Thymus (tissue), 11 donors: ENCODE data around the gene TAGLN2. TPM values are rescaled to one million over a fixed set of nuclear protein-coding genes. Genes with fewer than 3 reads are reported as not detected.

ENCODE experiments used
- DNase-seq, 9 donors: peaks; one replicate each; pipeline ENCODE4 v3.0.0-alpha.2; 2013; ENCODE audit warnings: low spot score in 9 of 9, low read depth in 6 of 9, missing footprints in 1 of 9
- H3K27ac ChIP-seq, 2 donors: one replicate each; pipeline ENCODE4 v1.5.1; 2013; ENCODE audit warnings: control low read depth in 1 of 2, low read depth in 1 of 2, low read length in 1 of 2, mild to moderate bottlenecking in 1 of 2, moderate library complexity in 1 of 2
- H3K27me3 ChIP-seq, 2 donors: one replicate each; pipeline ENCODE4 v1.5.1; 2013; ENCODE audit warnings: low read length in 1 of 2; ENCODE audit not compliant: control insufficient read depth in 2 of 2, insufficient read depth in 1 of 2
- H3K36me3 ChIP-seq, 2 donors: one replicate each; pipeline ENCODE4 v1.5.1; 2013; ENCODE audit warnings: low read length in 1 of 2, mild to moderate bottlenecking in 1 of 2, moderate library complexity in 1 of 2; ENCODE audit not compliant: control insufficient read depth in 2 of 2, insufficient read depth in 2 of 2
- H3K4me1 ChIP-seq, 2 donors: one replicate each; pipeline ENCODE4 v1.5.1; 2013; ENCODE audit warnings: low read length in 2 of 2; ENCODE audit not compliant: control insufficient read depth in 2 of 2, insufficient read depth in 2 of 2
- H3K4me3 ChIP-seq, 2 donors: one replicate each; pipeline ENCODE4 v1.5.1; 2013; ENCODE audit warnings: low read length in 2 of 2, control low read depth in 1 of 2, mild to moderate bottlenecking in 1 of 2
- H3K9me3 ChIP-seq, 2 donors: one replicate each; pipeline ENCODE4 v1.5.1; 2013; ENCODE audit warnings: low read length in 1 of 2, mild to moderate bottlenecking in 1 of 2; ENCODE audit not compliant: control insufficient read depth in 2 of 2, insufficient read depth in 1 of 2
- WGBS: extraction: QIAGEN DNeasy Blood & Tissue Kit; methylation state at CpG from one replicate; pipeline ENCODE4 v1.1.7; 2013; 5-methylcytosine and 5-hydroxymethylcytosine counted together
- polyA plus RNA-seq: library from polyadenylated mRNA; stranded (reverse); fragments of 200-250 nt; gene quantifications from one replicate; pipeline ENCODE4 v1.2.3, GENCODE V29; 2013
- total RNA-seq: library from RNA; stranded (reverse); fragments of 120-200 nt; gene quantifications from one replicate; pipeline ENCODE4 v1.2.4, GENCODE V29; 2013
- donor health status: healthy.

Gene TAGLN2
- total and polyA plus RNA-seq, 2 donors, result 172 to 429 TPM

GRCh38 chr1:159895286-159895685 is 30.0 kb downstream of the TAGLN2 start:
- Histone ChIP-seq H3K9me3 (no peaks in the 10 kb centered on the region), H3K27ac (no peak overlapping the region), H3K27me3 (no peaks in the 10 kb centered on the region), H3K4me3 (no peak overlapping the region), H3K36me3 (no peaks in the 10 kb centered on the region), H3K4me1 (peaks cover 0 to 7% of the 10 kb centered on the region in 2 donors)
- DNase-seq, result no peak
- WGBS, result 97% methylated on average over 3 of the region's 3 CpGs

GRCh38 chr1:159892944-159893343 is 32.4 kb downstream of the TAGLN2 start:
- Histone ChIP-seq H3K36me3 (no peaks in the 10 kb centered on the region), H3K27ac (no peak overlapping the region)
- 91% methylated on average over 5 of the region's 5 CpGs for WGBS

GRCh38 chr1:159891275-159892157 is 33.8 kb downstream of the TAGLN2 start:
- no peaks in the 10 kb centered on the region for H3K36me3 ChIP-seq
- 58% methylated on average over 7 of the region's 7 CpGs for WGBS
- H3K27ac ChIP-seq, result no peak overlapping the region
- H3K27me3 ChIP-seq, result no peaks in the 10 kb centered on the region
- no peak overlapping the region for H3K4me3 ChIP-seq
- H3K9me3 ChIP-seq, result no peaks in the 10 kb centered on the region
- peaks cover 0 to 11% of the 10 kb centered on the region in 2 donors for H3K4me1 ChIP-seq
- DNase-seq, result peak in 7 of 9 donors; percentile 41 to 76 (median 56)

More at GRCh38 chr1:159892944-159893343, 32.4 kb downstream of the TAGLN2 start:
- Histone ChIP-seq H3K27me3 (no peaks in the 10 kb centered on the region), H3K9me3 (no peaks in the 10 kb centered on the region), H3K4me1 (peaks cover 0 to 11% of the 10 kb centered on the region in 2 donors), H3K4me3 (no peak overlapping the region)
- DNase-seq, result peak in 2 of 9 donors; percentile 44 to 57

- Histone ChIP-seq H3K27me3 (no peaks in the 10 kb centered on the region), H3K27ac (no peak overlapping the region), H3K4me1 (peaks cover 0 to 11% of the 10 kb centered on the region in 2 donors), H3K4me3 (no peak overlapping the region), H3K36me3 (no peaks in the 10 kb centered on the region), H3K9me3 (no peaks in the 10 kb centered on the region)
- DNase-seq, result no peak
- 88% methylated on average over 8 of the region's 8 CpGs for WGBS
Measured at GRCh38 chr1:159890390-159890789, 34.9 kb downstream of the TAGLN2 start.

GRCh38 chr1:159889821-159890252 is 35.5 kb downstream of the TAGLN2 start:
- WGBS, result 61% methylated on average over 2 of the region's 2 CpGs
- Histone ChIP-seq H3K4me3 (no peak overlapping the region), H3K9me3 (no peaks in the 10 kb centered on the region)

GRCh38 chr1:159889202-159889601 is 36.1 kb downstream of the TAGLN2 start:
- 96% methylated on average over 4 of the region's 4 CpGs for WGBS
- H3K27ac ChIP-seq, result no peak overlapping the region
- DNase-seq, result no peak

More at GRCh38 chr1:159889821-159890252, 35.5 kb downstream of the TAGLN2 start:
- H3K27ac ChIP-seq, result no peak overlapping the region
- H3K27me3 ChIP-seq, result no peaks in the 10 kb centered on the region
- DNase-seq, result no peak
- H3K4me1 ChIP-seq, result peaks cover 0 to 11% of the 10 kb centered on the region in 2 donors
- H3K36me3 ChIP-seq, result no peaks in the 10 kb centered on the region

GRCh38 chr1:159884296-159884695 is 41.0 kb downstream of the TAGLN2 start:
- no peak for DNase-seq
- H3K9me3 ChIP-seq, result no peaks in the 10 kb centered on the region
- no peaks in the 10 kb centered on the region for H3K27me3 ChIP-seq
- WGBS, result 91% methylated on average over 8 of the region's 8 CpGs
- peaks cover 0 to 1% of the 10 kb centered on the region in 2 donors for H3K4me1 ChIP-seq
- H3K4me3 ChIP-seq, result no peak overlapping the region
- H3K36me3 ChIP-seq, result no peaks in the 10 kb centered on the region
- H3K27ac ChIP-seq, result no peak overlapping the region

More at GRCh38 chr1:159889202-159889601, 36.1 kb downstream of the TAGLN2 start:
- H3K36me3 ChIP-seq, result no peaks in the 10 kb centered on the region
- peaks cover 0 to 11% of the 10 kb centered on the region in 2 donors for H3K4me1 ChIP-seq
- H3K9me3 ChIP-seq, result no peaks in the 10 kb centered on the region
- no peaks in the 10 kb centered on the region for H3K27me3 ChIP-seq
- H3K4me3 ChIP-seq, result no peak overlapping the region

GRCh38 chr1:159883134-159883533 is 42.2 kb downstream of the TAGLN2 start:
- Histone ChIP-seq H3K36me3 (no peaks in the 10 kb centered on the region), H3K9me3 (no peaks in the 10 kb centered on the region), H3K4me3 (no peak overlapping the region), H3K27ac (no peak overlapping the region), H3K27me3 (no peaks in the 10 kb centered on the region), H3K4me1 (no peaks in the 10 kb centered on the region)
- no peak for DNase-seq
- 92% methylated on average over 4 of the region's 4 CpGs for WGBS

GRCh38 chr1:159882527-159882862 is 42.8 kb downstream of the TAGLN2 start:
- Histone ChIP-seq H3K9me3 (no peaks in the 10 kb centered on the region), H3K27me3 (no peaks in the 10 kb centered on the region), H3K27ac (no peak overlapping the region), H3K36me3 (no peaks in the 10 kb centered on the region), H3K4me3 (no peak overlapping the region), H3K4me1 (no peaks in the 10 kb centered on the region)
- 93% methylated on average over 2 of the region's 2 CpGs for WGBS
- DNase-seq, result no peak
